Astrocyte of the hippocampus (primary cell): ENCODE data around the gene AP4M1.
A peak's percentile ranks its signal among the peaks of the same experiment; 100 is the strongest.

ENCODE experiments used
- DNase-seq: peaks from one replicate; pipeline ENCODE4 v3.0.0; 2011; ENCODE audit warnings: low read depth, low spot score

Gene AP4M1

DNA sequence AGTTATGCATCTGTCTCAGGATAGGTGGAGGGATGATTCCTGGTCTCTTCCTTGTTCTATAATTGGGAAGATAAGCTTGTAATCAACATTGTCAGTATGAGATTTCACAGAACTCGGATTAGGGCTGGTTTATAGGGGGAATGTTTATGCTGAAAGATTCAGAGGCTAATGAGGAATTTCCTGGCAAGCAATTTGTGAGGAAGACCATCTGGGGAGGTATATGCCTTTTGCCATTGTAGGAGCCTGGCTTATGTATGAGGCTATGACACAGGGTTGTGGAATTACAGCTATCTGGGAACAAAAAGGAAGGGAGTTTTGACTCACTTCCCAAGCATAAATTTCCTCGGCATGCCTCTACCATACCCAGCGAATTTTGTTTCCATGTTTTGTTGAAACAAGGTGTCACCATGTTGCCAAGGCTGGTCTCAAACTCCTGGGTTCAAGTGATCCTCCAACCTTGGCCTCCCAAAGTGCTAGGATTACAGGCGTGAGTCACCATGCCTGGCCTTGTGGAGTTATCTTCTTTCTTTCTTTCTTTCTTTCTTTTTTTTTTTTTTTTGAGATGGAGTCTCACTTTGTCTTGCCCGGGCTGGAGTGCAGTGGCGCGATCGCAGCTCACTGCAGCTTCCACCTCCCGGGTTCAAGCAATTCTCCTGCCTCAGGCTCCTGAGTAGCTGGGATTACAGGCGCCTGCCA lies 14.2 kb upstream of the AP4M1 start:
- DNase-seq = peak; percentile 94

DNA sequence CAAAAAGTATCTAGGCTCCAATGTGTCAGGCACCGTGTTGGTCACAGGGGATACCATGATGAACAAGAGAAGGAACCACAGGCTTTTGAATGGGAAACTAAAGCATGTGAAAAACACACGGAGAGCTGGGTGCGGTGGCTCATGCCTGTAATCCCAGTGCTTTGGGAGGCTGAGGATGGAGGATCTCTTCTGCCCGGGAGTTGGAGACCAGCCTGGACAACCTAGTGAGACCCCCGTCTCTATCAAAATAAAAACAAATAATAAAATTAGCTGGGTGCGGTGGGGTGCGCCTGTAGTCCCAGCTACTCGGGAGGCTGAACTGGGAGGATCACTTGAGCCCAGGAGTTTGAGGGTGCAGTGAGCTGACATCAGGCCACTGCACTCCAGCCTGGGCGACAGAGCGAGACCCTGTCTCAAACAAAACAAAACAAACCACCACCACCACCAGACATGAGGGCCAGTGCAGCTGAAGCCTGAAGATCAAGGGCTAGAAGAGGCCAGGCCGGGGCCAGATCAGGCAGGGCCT lies 13.3 kb upstream of the AP4M1 start:
- no peak for DNase-seq

DNA sequence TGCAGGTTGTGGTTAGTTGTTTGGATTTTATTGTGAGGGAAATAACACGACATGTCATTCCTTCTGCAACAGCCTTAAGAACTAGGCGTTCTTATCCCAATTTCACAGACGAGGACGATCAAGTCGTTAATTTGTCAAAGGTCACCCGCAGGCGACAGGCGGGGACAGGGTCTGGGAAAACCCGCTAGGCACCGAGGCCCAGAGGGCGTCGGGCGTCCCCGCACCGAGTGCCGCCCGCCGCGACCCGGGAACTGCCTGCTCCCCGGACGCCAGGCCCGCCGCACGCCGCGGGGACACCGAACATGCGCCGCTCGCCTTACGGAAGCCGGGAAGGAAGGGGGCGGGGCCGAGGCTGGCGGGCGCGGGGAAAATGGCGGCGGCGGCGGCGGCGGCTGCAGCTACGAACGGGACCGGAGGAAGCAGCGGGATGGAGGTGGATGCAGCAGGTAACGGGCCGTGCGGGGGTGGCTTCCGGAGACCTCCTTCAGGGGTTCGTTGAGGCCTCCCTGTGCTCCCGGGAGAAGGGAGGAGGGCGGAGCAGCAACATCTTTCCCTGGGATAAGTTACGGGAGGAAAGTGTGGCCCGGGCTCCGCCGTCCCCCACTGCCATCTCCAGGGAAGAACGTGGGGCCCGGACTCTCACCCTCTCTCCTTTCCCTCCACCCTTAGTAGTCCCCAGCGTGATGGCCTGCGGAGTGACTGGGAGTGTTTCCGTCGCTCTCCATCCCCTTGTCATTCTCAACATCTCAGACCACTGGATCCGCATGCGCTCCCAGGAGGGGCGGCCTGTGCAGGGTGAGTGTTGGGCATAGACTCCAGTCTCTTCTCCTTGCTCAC lies 12.6 kb upstream of the AP4M1 start, which contains the start of gene COPS6:
COPS6 (plus strand) TSS at position 349 of the 837 bp plus-strand sequence; CDS start at position 371, 22 bp downstream.
- DNase-seq = peak; percentile 92

DNA sequence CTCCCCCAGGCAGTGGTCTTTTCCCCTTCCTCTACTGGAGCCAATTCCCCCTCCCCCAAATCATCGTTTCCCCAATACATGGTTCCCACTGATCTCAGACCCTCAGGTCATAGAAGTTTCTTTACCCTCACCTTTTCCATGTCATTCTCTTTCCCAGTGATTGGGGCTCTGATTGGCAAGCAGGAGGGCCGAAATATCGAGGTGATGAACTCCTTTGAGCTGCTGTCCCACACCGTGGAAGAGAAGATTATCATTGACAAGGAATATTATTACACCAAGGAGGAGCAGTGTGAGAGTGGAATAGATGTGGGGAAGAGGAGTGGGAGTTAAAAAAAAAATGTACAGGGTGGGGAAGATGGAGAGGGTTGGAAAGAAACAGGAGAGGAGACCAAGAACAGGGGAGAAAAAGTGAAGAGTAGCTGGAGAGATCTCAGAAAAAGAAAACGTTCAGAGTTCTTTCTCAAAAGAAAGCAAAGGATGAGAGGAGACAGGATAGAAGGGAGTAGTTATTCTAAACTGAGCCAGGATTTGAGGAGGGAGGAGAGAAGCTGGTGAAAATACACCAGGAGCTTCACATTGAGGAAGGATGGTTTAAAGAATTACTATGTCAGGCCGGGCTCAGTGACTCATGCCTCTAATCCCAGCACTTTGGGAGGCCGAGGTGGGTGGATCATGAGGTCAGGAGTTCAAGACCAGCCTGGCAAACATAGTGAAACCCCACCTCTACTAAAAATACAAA lies 11.8 kb upstream of the AP4M1 start:
- DNase-seq = peak; percentile 39

DNA sequence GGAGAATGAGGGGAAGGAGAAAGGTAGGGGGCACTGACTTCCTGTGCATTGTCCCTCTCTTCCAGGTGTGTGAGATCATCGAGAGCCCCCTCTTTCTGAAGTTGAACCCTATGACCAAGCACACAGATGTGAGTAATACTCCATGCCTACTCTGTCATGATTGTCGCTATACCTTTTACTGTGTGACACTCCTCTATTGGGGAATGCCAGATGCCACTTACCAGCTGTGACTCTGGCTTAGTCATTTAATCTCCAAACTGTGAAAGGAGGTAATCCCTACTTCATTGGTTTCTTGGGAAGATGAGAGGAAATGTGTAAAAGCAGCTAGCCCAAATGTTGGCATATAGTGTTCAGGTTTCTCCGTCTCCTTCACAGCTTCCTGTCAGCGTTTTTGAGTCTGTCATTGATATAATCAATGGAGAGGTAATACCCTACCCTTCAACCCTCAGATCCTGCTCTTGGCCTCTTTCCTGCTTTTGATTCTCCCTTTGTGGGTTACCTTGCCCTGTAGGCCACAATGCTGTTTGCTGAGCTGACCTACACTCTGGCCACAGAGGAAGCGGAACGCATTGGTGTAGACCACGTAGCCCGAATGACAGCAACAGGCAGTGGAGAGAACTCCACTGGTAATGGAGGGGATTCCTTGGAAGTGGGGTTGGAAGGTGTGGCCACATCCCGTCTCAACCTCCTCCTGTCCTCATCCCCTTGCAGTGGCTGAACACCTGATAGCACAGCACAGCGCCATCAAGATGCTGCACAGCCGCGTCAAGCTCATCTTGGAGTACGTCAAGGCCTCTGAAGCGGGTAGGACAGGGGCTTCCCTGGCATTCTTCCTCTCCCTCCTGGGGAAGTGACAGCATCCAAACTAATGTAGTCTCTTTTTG lies 10.7 kb upstream of the AP4M1 start:
- DNase-seq = no peak

DNA sequence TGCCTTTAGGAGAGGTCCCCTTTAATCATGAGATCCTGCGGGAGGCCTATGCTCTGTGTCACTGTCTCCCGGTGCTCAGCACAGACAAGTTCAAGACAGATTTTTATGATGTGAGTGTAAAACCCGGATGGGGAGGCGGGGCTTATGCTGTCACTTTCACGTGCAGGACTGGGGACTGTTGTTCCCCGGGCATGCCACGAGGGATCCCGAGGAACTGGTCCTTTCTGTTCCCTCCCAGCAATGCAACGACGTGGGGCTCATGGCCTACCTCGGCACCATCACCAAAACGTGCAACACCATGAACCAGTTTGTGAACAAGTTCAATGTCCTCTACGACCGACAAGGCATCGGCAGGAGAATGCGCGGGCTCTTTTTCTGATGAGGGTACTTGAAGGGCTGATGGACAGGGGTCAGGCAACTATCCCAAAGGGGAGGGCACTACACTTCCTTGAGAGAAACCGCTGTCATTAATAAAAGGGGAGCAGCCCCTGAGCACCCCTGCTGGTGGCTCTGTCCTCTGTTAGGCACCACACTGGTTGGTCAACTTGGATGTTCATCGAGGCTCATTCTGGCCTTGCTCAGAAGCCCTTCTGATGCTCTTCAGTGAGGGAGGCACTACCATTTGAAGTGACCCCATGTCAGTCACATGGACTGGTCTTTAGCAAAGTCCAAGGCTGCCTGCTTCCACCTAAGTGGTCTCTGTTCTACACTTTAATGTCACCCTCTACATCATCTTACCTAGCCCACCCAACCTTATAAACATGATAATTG lies 9.8 kb upstream of the AP4M1 start:
- DNase-seq = peak; percentile 34

DNA sequence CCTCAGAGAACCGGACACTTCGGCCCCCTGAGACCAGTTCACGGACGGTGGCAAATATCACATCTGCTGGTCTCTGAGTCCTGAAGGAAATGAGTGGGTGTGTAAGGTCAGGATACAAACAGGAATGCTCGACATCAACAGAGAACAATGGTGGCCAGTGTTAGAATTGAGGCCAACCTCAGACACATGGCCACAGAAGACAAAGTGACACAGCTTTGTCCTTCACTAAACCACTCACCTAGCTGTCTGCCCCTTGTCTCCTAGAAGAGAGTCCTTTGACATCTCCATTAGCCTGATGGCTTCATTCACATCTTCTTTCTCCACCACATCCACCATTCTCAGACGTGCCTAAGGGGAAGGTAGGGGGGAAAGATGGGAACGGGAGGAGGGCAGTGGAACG lies 8.4 kb upstream of the AP4M1 start:
- DNase-seq = no peak

DNA sequence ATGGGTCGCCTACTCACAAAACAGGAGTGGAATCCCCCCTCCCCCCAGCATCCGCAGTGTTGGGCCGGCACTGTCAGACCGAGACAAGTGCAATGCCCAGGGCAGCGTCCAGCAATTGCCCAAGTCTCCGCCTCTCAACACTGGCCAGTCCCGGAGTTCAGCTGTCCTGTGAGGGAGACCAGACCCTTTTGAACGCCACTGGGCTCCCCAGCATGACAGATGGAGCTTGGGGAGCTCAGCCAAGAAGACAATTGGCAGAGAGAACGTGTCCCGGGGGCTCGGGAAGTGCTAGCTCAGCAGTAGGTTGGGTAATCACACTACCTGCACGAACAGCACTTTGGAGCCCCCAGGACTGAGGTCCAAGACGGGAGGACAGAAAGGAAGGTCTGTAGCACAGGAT lies 7.9 kb upstream of the AP4M1 start:
- DNase-seq = no peak

DNA sequence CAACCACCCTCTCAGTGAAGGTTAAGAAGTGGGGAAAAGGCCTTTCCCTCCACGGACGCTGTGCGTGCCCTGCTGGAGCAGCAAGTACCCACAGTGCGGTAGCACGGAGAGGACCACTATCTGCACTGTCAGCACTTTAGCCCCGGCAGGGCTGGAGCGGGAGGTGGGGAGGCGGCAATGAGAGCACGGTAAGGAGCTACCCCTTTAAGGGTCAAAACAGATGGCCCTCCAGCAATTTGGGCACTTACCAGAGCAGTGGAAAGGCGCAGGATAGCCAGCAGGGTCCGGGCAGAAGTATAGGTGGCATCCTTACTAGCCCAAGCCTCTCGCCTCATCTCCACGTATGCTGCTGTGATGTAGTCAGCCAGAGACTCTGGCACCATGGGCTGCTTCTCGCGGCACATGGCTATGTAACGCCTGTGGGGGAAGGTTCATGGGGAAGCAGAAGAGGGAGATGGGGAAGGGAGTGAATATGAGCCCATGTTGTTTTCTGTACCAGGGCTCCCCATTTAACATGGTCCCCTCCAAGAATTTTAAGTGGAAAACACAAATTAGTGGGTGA lies 7.4 kb upstream of the AP4M1 start:
- DNase-seq = no peak

DNA sequence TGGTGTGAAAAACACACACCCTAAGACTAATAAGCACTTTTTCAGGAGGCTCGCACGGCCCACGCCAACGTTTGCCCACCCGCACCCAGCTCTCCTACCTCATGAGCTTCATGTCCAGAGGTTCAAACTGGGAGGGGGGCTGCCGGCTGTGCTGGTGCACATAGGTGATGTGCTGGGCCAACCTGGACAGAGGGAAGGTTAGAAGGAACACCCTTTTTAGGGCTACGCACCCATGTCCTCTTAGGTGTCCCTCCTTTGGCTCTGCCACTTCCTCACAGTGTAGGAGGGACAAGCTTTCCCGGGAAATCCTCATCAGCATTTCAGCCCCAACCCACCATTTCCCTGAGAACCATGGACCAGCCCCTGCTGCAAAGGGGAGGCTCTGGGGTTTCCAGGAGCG lies 6.2 kb upstream of the AP4M1 start:
- DNase-seq = no peak

DNA sequence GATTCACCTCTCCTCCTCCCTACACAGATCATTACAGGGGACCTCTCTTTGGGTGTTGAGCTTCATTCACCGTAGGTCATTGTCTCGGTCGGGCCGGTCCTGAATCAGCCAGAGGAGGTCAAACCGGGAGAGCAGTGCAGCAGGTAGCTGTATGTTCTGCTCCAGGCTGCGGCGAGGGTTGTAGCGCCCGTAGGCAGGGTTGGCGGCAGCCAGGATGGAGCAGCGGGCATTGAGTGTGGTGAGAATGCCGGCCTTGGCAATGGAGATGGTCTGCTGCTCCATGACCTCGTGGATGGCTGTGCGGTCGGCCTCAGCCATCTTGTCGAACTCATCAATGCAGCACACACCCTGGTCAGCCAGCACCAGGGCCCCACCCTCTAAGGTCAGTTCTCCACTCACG lies 5.7 kb upstream of the AP4M1 start:
- no peak for DNase-seq

DNA sequence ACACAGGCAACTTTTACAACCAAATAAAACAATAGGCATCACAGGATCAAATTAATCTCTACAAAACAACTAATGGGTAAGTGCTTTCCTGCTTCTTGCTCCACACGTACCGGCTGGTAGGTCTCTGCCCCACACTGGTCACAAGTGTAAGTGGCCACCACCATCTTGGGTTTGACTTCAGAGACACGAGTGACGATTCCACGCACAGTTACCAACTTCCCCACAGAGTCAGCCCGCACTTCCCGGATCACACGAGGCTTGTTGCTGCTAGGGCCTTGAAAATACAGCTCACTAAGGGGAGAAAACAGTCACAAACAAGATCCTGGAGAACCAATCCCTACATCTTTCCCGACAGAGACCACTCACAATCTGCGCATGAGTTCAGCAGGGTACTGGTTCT lies 2.5 kb upstream of the AP4M1 start:
- DNase-seq = no peak

DNA sequence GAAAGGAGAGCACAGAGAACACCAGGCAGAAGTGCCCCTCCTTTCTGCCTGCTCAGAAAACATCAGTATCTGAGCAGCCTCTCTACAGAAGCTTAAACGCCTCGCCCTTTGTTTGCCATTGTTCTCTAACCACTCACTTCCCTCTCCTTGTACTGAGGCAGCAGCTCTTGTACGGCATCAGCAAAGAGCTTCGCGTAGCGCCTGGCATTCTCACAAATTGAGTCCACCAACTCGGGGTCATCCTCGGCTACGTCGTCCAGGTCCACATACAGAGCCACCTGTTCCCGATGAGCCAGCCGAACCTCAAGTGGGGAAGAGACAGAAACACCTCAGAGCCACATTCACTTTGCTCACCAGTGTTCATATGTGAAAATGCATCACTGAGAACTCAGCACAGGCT lies 2.0 kb upstream of the AP4M1 start:
- peak; percentile 25 for DNase-seq

DNA sequence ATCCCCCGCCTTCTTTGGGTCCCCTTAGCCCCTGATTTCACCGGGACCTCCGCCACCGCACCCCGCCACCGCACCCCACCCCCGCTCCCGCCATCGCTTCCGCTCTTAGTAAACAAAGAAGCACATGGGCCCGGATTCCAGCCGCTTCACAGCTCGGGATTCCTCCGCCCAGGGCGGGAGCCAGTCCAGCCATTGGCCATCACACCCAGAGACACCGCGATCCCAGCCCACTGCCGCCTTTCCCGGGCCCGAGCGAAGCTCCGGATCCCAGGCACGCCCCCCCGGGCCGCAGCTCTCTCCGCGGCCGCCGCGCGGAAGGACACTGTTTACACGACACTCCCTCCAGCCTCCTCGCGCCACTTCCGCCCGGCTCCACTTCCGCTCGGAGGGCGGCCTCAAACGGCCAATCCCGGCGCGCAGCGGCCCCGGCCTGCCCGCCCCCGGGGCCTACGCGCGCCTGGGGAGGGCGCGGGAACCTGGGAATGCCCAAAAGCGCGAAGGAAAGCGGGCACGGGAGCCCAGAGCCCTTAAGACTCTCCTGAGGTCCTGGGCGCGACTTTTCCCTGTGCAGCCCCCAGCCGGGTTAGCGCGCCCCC lies 925 bp upstream of the AP4M1 start:
- peak; percentile 99 for DNase-seq

DNA sequence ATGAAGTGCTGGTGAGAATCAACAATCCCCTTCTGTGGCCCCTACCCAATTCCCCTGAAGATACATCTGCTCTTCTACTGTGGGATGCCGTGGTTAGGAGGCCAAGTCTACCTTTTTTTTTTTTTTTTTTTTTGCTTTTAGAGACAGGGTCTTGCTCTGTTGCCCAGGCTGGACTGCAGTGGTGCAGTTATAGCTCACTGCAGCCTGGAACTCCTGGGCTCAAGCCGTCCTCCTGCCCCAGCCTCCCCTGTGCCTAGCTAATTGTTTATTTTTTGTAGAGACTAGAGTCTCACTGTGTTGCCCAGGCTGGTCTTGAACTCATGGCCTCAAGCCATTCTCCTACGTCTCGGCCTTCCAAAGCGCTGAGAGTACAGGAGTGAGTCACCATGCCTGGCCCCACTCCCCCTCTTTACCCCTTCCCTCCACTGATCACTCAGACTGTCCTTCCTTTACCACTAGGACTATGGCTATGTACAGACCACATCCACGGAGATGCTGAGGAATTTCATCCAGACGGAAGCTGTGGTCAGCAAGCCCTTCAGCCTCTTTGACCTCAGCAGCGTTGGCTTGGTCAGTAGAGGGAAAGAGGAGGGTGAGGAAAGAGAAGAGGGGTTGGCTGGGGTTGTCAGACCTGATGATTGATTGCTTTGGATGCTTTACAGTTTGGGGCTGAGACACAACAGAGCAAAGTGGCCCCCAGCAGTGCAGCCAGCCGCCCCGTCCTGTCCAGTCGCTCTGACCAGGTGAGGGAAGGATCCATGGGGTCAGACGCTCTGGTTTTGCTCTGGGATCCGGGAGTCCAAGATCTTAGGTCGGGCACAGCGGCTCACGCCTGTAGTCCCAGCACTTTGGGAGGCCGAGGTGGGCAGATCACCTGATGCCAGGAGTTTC lies 1.8 kb downstream of the AP4M1 start:
- peak; percentile 93 for DNase-seq

DNA sequence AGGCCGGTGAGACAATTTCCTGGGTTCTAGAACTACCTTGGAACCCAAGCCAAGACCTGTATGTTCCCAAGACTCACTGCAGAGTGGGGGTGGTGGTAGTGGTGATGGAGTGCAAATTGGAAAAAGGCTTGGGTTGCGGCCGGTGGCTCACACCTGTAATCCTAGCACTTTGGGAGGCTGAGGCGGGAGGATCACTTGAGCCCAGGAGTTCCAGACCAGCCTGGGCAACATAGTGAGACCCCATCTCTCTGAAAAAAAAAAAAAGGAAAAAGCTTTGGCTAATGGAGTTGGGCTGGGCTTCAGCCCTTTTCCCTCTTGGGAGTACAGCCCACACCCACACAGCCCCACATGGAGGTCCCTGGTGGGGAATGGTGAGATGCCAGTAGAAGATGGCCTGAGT lies 4.1 kb downstream of the AP4M1 start:
- DNase-seq = no peak

DNA sequence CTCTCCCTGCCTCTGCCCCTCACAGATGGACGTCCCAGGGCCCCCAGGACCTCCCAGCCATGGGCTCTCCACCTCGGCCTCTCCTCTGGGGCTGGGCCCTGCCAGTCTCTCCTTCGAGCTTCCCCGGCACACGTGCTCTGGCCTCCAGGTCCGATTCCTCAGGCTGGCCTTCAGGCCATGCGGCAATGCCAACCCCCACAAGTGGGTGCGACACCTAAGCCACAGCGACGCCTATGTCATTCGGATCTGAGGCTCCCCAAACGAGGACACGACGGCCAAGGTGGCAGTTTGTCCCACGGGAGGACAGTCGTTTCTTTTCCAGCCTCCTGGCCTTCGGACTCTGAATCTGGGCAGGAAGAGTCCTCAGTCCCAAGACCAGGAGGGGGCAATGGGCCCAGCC lies 5.2 kb downstream of the AP4M1 start:
- no peak for DNase-seq

DNA sequence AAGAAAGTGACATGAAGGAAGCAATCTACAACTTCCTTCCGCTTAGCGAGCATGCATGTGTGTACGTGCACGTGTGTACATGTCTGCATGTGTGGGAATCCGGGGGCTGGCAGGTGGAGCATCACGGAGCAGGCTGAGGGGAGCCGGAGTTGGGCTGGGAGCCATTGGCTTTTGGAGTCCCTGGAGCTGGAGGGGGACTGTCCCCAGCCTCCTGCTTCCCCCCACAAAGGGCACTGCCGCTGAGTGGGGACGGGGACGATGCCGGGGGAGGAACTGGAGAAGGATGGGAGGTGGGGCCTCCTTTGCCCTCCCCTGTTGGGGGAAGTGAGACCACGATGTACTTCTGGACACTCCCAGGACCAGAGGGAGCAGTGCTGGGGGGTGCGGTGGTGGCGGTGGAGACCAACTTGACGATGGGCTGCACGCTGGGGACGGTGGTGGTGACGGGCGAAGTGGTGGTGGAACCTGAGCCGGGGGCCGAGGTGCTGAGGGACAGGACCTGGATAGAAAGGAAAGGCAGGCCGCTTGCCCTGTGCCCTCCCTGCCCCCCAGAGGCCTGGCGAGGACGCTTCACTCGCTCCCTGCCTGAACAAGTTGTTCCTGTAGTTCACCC lies 5.8 kb downstream of the AP4M1 start:
- no peak for DNase-seq
